Spleen (tissue), 11 donors: ENCODE results near the gene P4HA3. TPM values are rescaled to one million over a fixed set of nuclear protein-coding genes. Genes with fewer than 3 reads are reported as not detected.
A peak's percentile ranks its signal among the peaks of the same experiment; 100 is the strongest.

ENCODE experiments used
- DNase-seq: peaks from one replicate; pipeline ENCODE4 v3.0.0-alpha.2; 2020
- H3K27ac ChIP-seq, 8 donors: fragments of 200-600 bp; sonication (generic) in 7 of 8; 1 replicate in 4 of 8; 2 replicates in 4 of 8; pipeline versions ENCODE4 v1.5.0 to v1.8.0; 2016 to 2021; ENCODE audit warnings: inconsistent platforms in 4 of 8, mild to moderate bottlenecking in 4 of 8, moderate library complexity in 1 of 8
- H3K27me3 ChIP-seq, 7 donors: fragments of 200-600 bp; sonication (generic) in 6 of 7; replicated peaks in 1 of 7; 1 replicate in 4 of 7; 2 replicates in 3 of 7; pipeline versions ENCODE4 v1.5.0 to v1.8.0; 2016 to 2021; ENCODE audit warnings: inconsistent platforms in 3 of 7, mild to moderate bottlenecking in 1 of 7
- H3K36me3 ChIP-seq, 6 donors: fragments of 200-600 bp; sonication (generic) in 5 of 6; 1 replicate in 4 of 6; 2 replicates in 2 of 6; pipeline versions ENCODE4 v1.5.0 to v1.8.0; 2016 to 2021; ENCODE audit warnings: inconsistent platforms in 2 of 6
- H3K4me1 ChIP-seq, 6 donors: fragments of 200-600 bp; sonication (generic) in 5 of 6; 1 replicate in 3 of 6; 2 replicates in 3 of 6; pipeline versions ENCODE4 v1.5.0 to v1.8.0; 2016 to 2021; ENCODE audit warnings: inconsistent platforms in 3 of 6
- H3K4me3 ChIP-seq, 8 donors: fragments of 200-600 bp; sonication (generic) in 7 of 8; 1 replicate in 4 of 8; 2 replicates in 4 of 8; pipeline versions ENCODE4 v1.5.0 to v1.8.0; 2016 to 2021; ENCODE audit warnings: inconsistent platforms in 4 of 8, mild to moderate bottlenecking in 4 of 8, moderate library complexity in 2 of 8
- H3K9me3 ChIP-seq, 8 donors: fragments of 200-600 bp; sonication (generic) in 7 of 8; 1 replicate in 4 of 8; 2 replicates in 4 of 8; pipeline versions ENCODE4 v1.5.0 to v1.8.0; 2016 to 2021; ENCODE audit warnings: inconsistent platforms in 4 of 8
- POLR2A ChIP-seq, 3 donors: fragments of 450-650 bp; IDR thresholded peaks; one replicate each; pipeline ENCODE4 v1.5.1; 2017; ENCODE audit warnings: antibody characterized with exemption in 3 of 3, mild to moderate bottlenecking in 1 of 3
- POLR2AphosphoS5 ChIP-seq, 3 donors: sonication (generic); formaldehyde crosslinking; IDR thresholded peaks; one replicate each; pipeline ENCODE4 v1.5.1; 2017; ENCODE audit warnings: antibody characterized with exemption in 3 of 3
- WGBS, 5 donors: extraction: QIAGEN DNeasy Blood & Tissue Kit in 3 of 5; methylation state at CpG; one replicate each; pipeline versions ENCODE4 v1.1.5 to v1.1.7; 2013 to 2018; 5-methylcytosine and 5-hydroxymethylcytosine counted together
- intact Hi-C: fragments of 100-400 bp; cut with DNase I; formaldehyde crosslinking; loops from one replicate; pipeline ENCODE4 v1.15.0; 2023; ENCODE audit warnings: low total_unique reads
- polyA plus RNA-seq, 3 donors: library from polyadenylated mRNA; stranded (reverse); fragments of 200-250 nt; gene quantifications; one replicate each; pipeline ENCODE4 v1.2.1, GENCODE V29; 2013
- total RNA-seq, 7 donors: library from RNA; depleted of rRNA in 3 of 7; stranded (reverse); fragments of >200 nt in 3 of 7; fragmentation: NEBNext Ultra II Directional in 4 of 7; extraction: Animal tissue kit (Norgen Biotek cat#: 25700) in 4 of 7; gene quantifications; one replicate each; pipeline versions ENCODE4 v1.1.0 to v1.2.1, GENCODE V29; 2016 to 2021
- TF ChIP-seq, protein P1 (sequence below), 11 experiments: fragments of 200-600 bp in 7 of 11; fragments of 450-650 bp in 4 of 11; sonication (generic) in 4 of 11; IDR thresholded peaks in 8 of 11; conservative IDR thresholded peaks in 3 of 11; 1 replicate in 7 of 11; 2 replicates in 4 of 11; pipeline versions ENCODE4 v1.4.0 to v1.8.0; 2016 to 2021; ENCODE audit warnings: antibody characterized with exemption in 11 of 11, inconsistent platforms in 4 of 11, mild to moderate bottlenecking in 1 of 11
- donor health status: healthy with polysubstance abuse.
- donor health status: DM: no; HTN: no; CAD: no; lungs with moderate emphysema.
- donor health status: DM: no; HTN: no; CAD: no.
- donor health status: Bipolar disorder and iron deficiency.
- donor health status: healthy.
- donor health status: DM: no; HTN: no; CAD: no.
- donor health status: DM: yes; HTN: yes; CAD: no.

P4HA3 gene
- total and polyA plus RNA-seq, 10 donors, result 0.39 to 0.44 TPM; not detected in 8

- H3K9me3 ChIP-seq, result no peaks in the 10 kb centered on the region
- no peak overlapping the region for H3K4me3 ChIP-seq
- H3K27ac ChIP-seq, result no peak overlapping the region
- intact Hi-C loops, result no loop called here
- H3K27me3 ChIP-seq, result no peaks in the 10 kb centered on the region
- DNase-seq, result no peak
- H3K36me3 ChIP-seq, result peaks cover 4 to 98% (median 44%) of the 10 kb centered on the region in 6 donors
- WGBS, 5 donors, result 94 to 96% (median 96%) methylated on average over 4 of the region's 4 CpGs
- peaks cover 0 to 12% (median 0%) of the 10 kb centered on the region in 6 donors for H3K4me1 ChIP-seq
- TF ChIP-seq POLR2A (IDR thresholded peaks at IDR 0.05) (no peak), POLR2AphosphoS5 (IDR thresholded peaks at IDR 0.05) (no peak)
- TF ChIP-seq, protein P1, sequence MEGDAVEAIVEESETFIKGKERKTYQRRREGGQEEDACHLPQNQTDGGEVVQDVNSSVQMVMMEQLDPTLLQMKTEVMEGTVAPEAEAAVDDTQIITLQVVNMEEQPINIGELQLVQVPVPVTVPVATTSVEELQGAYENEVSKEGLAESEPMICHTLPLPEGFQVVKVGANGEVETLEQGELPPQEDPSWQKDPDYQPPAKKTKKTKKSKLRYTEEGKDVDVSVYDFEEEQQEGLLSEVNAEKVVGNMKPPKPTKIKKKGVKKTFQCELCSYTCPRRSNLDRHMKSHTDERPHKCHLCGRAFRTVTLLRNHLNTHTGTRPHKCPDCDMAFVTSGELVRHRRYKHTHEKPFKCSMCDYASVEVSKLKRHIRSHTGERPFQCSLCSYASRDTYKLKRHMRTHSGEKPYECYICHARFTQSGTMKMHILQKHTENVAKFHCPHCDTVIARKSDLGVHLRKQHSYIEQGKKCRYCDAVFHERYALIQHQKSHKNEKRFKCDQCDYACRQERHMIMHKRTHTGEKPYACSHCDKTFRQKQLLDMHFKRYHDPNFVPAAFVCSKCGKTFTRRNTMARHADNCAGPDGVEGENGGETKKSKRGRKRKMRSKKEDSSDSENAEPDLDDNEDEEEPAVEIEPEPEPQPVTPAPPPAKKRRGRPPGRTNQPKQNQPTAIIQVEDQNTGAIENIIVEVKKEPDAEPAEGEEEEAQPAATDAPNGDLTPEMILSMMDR (IDR thresholded peaks at IDR 0.05 in 8 of 11, conservative IDR thresholded peaks at IDR 0.05 in 3 of 11), result no peak
These were observed 76.3 kb downstream of the P4HA3 start for GRCh38 chr11:74235121-74235520.

GRCh38 chr11:74233683-74234082, 77.8 kb downstream of the P4HA3 start:
- no peak for DNase-seq
- intact Hi-C loops, result no loop called here
- TF ChIP-seq, protein P1 (IDR thresholded peaks at IDR 0.05 in 8 of 11, conservative IDR thresholded peaks at IDR 0.05 in 3 of 11), result no peak
- TF ChIP-seq POLR2AphosphoS5 (IDR thresholded peaks at IDR 0.05), result no peak
- no peak for TF ChIP-seq POLR2A (IDR thresholded peaks at IDR 0.05)
- WGBS, 5 donors, result 84 to 90% (median 86%) methylated on average over 3 of the region's 3 CpGs
- Histone ChIP-seq H3K9me3 (no peaks in the 10 kb centered on the region), H3K27ac (no peak overlapping the region), H3K27me3 (no peaks in the 10 kb centered on the region), H3K4me3 (no peak overlapping the region), H3K4me1 (peaks cover 0 to 12% (median 0%) of the 10 kb centered on the region in 6 donors), H3K36me3 (peaks cover 4 to 87% (median 34%) of the 10 kb centered on the region in 6 donors)

DNA sequence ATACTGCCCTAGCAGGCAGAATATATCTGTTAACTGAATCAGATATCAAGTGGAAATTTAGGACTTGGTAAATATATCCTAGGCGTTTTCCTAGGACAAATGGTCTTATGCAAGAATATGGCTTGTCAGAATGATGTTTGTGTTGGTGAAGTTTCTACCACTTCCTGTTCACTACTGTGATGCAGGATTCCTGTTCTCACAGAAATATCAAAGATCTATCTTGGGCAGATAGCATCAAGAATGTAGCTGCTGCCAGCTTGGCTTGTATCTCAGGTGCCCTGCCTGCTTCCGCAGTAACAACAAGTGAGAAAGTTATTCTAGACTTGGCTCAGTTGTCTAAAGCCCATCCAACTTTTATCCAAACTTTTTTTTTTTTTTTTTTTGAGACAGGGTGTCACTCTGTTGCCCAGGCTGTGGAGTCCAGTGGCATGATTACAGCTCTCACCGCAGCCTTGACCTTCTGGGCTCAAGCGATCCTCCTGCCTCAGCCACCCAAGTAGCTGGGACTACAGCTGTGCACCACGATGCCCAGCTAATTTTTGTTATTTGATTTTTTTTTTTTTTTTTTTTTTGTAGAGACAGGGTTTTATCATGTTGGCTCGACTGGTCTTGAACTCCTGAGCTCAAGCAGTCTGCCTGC, 79.0 kb downstream of the P4HA3 start:
- intact Hi-C loops, result no loop called here
- Histone ChIP-seq H3K27ac (peak overlapping the region in 2 of 8 donors; percentile 4 to 30), H3K4me1 (peaks cover 0 to 12% (median 0%) of the 10 kb centered on the region in 6 donors), H3K4me3 (no peak overlapping the region), H3K9me3 (no peaks in the 10 kb centered on the region), H3K27me3 (no peaks in the 10 kb centered on the region), H3K36me3 (peaks cover 4 to 75% (median 34%) of the 10 kb centered on the region in 6 donors)
- no peak for DNase-seq
- TF ChIP-seq, protein P1 (IDR thresholded peaks at IDR 0.05 in 8 of 11, conservative IDR thresholded peaks at IDR 0.05 in 3 of 11), result no peak
- no peak for TF ChIP-seq POLR2A (IDR thresholded peaks at IDR 0.05)
- TF ChIP-seq POLR2AphosphoS5 (IDR thresholded peaks at IDR 0.05), result no peak
- WGBS, 5 donors, result 84 to 91% (median 87%) methylated on average over 6 of the region's 6 CpGs

- TF ChIP-seq, protein P1 (IDR thresholded peaks at IDR 0.05 in 8 of 11, conservative IDR thresholded peaks at IDR 0.05 in 3 of 11), result no peak
- no peak for TF ChIP-seq POLR2AphosphoS5 (IDR thresholded peaks at IDR 0.05)
- H3K36me3 ChIP-seq, result peaks cover 4 to 33% (median 20%) of the 10 kb centered on the region in 6 donors
- WGBS, 5 donors, result 82 to 97% (median 91%) methylated on average over 2 of the region's 2 CpGs
- H3K27me3 ChIP-seq, result no peaks in the 10 kb centered on the region
- H3K27ac ChIP-seq, result no peak overlapping the region
- H3K4me1 ChIP-seq, result peaks cover 0 to 4% (median 0%) of the 10 kb centered on the region in 6 donors
- no peak overlapping the region for H3K4me3 ChIP-seq
- H3K9me3 ChIP-seq, result no peaks in the 10 kb centered on the region
- no peak for DNase-seq
- intact Hi-C loops, result no loop called here
These were observed 84.5 kb downstream of the P4HA3 start for GRCh38 chr11:74226907-74227306.
